HG03175 (cell line): Measurements from ENCODE around the gene LPAR3.

Source experiments
- ATAC-seq: cut with Tn5 transposase; IDR thresholded peaks from one replicate; pipeline ENCODE4 v1.9.1; 2021; ENCODE audit warnings: mild to moderate bottlenecking, moderate library complexity; ENCODE audit not compliant: unreplicated experiment

The LPAR3 gene

GRCh38 chr1:84833194-84833593, 59.8 kb downstream of the LPAR3 start:
- no peak for ATAC-seq

GRCh38 chr1:84830136-84830535, 62.9 kb downstream of the LPAR3 start:
- ATAC-seq, result no peak

DNA sequence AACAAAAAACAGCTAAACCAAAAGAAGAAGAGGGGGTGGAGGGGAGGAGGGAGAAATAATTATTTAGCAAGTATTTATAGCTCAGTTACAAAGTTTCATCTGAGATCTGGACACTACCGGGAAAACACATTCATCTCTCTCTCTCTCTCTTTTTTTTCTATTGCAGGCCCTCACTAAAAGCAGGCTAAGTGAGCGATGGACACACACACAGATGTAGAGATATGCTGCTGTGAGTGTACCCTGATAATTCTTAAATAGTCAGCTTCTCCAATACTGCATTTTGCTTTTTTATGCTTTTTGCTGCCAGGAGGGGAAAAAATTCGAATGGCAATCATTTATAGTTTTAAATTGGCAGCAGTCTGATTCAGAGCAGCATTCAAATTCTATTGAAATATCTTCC, 65.0 kb downstream of the LPAR3 start:
- no peak for ATAC-seq

- no peak for ATAC-seq
Measured at GRCh38 chr1:84827555-84827954, 65.5 kb downstream of the LPAR3 start.

DNA sequence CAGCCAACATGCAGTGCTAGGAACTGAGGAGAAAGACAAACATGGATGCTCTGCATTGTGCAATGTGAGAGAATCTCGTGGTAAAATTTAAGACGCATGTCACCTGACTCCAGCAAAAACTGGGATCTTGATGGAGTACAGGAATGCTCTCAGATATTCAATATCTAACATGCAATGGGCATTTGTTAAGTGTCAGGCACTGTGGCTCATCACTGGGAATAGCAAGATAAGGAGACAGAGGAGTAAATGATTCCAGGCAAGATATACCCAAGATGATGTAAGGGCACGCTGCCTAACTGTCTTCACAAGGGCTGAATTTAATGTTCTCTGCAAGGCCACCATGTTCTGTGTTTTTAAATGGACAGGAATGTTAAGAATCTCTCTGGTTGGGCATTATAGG, 67.8 kb downstream of the LPAR3 start:
- ATAC-seq, result no peak

GRCh38 chr1:84823991-84824390, 69.0 kb downstream of the LPAR3 start:
- ATAC-seq, result no peak

GRCh38 chr1:84823511-84823910, 69.5 kb downstream of the LPAR3 start:
- no peak for ATAC-seq

- ATAC-seq, result no peak
Measured at GRCh38 chr1:84810343-84810742, 82.7 kb downstream of the LPAR3 start.

DNA sequence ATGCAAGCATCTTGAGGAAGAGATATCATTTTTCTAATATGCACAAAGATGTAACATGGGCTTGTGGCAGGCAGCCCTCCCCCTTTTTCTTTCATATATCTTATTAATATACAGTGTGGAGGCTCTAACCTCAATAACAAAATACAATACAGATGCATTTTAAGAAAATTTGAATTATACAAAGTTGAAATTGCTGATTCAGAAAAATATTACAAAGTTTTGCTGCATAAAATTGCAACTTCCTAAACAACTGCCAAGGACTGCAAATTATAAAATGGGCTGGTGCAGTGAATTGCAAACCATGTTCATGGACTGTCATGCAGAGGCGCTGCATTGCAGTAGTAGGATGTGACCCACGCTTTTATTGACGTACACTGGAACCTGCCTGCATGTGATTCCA, 84.0 kb downstream of the LPAR3 start:
- ATAC-seq, result no peak

- no peak for ATAC-seq
Measured at GRCh38 chr1:84803604-84804003, 89.4 kb downstream of the LPAR3 start.

- ATAC-seq, result no peak
Measured at GRCh38 chr1:84802567-84803232, 90.3 kb downstream of the LPAR3 start.

DNA sequence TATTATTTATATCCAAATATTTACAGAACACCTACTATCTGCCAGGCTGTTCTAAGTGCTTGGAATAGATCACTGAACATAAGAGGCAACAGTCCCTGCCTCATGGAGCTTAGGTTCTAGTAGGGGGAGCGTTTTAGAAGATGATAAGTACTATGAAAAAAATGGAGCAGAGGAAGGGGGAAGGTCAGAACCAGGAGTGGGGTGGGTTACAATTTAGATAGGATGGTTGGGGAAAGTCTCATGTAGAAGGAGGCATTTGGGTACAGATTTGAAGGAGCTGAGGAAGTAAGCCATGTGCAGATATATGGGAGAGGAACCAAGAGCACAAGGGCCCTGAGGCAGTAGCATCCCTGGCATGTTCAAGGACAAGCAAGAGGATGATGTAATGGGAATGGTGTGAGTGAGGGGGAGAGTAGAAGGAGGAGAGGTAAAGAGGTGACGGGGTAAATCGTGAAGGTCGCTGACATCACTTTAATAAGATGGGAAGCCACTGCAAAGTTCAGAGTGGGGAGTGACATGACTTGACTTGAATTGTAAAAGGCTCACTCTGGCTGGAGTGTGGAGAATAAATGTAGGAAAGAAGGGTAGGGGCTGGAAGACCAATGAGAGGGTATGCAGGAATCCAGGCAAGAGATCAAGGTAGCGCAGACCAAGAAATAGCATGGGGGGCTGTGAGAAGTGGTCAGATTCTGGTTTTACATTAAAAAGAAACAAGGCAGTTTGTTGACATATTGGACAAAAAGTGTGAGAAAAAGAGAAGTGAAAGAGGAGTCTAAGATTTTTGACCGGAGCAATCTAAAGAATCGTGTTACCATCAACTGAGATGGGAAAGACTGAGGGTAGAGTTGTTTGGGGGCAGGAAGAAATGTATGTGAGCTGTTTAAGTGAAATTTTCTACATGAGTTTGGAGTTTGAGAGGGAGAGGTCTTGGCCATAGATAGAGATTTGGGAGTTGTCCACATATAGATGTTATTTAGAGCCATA, 92.6 kb downstream of the LPAR3 start:
- no peak for ATAC-seq

DNA sequence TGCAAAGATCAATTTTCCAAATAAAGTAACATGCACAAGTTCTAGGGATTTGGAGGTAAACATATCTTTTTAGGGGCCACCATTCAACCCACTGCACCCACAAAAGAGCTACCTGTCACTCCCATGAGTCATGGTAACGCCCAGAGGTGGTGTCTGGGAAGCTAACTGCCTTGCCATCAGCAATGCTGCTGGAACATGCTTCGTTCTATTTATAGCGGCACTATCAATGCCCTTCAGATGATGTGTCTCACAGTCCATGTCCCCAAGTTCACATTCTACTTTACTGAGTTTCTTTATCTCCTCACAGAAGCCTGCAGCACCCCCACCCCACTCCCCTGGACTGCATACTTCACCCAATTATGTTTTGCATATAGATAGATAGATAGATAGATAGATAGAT, 95.4 kb downstream of the LPAR3 start:
- no peak for ATAC-seq

- ATAC-seq, result no peak
Measured at GRCh38 chr1:84795966-84796600, 96.9 kb downstream of the LPAR3 start.

DNA sequence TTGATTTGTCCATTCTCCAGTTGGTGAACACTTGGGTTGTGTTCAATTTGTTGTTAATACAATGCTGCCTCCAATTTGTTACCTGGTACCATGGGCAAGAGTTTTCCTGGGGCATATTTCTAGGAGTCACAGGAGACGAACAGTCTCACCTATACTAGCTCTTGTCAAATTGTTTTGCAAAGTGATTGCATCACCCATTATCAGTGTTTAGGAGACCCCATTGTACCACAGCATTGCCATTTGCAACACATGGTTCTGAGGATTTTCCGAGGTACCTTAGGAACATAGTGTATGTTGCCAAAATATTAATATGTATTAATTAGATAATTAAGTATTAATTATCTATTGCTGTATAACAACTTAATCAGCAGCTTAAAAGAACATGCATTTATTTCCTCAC, 97.8 kb downstream of the LPAR3 start:
- ATAC-seq, result no peak

DNA sequence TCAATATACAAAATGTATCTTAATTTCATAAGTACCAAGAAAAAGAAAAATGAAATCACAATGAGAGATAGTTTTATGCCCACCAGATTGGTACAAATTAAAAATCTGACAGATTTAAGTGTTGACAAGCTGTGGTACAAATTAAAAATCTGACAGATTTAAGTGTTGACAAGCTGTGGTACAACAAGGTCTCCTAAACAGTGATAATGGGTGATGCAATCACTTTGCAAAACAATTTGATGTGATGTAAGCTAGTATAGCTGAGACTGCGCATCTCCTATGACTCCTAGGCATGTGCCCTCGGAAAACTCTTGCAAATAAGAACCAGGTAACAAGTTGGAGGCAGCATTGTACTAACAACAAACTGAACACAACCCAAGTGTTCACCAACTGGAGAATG, 100.6 kb downstream of the LPAR3 start:
- no peak for ATAC-seq

GRCh38 chr1:84789014-84789413, 104.0 kb downstream of the LPAR3 start:
- ATAC-seq, result no peak

- ATAC-seq, result no peak
Measured at GRCh38 chr1:84785271-84786036, 107.6 kb downstream of the LPAR3 start.

DNA sequence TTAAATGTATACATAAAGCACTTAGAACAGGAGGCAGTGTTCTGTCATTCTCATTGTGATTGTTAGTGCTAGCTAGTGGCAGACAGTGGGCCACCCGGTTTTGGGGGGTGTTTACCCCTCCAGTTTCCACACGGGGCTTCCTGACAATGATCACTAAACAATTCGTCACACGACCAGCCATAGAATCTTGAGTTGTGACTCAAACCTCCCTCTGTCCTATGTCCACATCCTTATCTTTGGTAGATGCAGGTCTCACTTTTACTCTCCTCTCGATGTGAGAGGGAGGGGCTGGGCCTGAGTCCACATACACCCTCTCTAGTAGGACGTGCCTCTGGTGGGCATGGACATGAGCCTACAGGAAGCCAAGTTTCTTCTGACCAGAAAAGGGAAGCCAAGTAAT, 110.1 kb downstream of the LPAR3 start:
- ATAC-seq, result no peak

GRCh38 chr1:84781946-84782771, 110.8 kb downstream of the LPAR3 start:
- peak; percentile 78 for ATAC-seq
